Measurements from ENCODE around the gene KLK15. TPM values are rescaled to one million over a fixed set of nuclear protein-coding genes. Genes with fewer than 3 reads are reported as not detected.

KLK15 gene
- total and polyA plus RNA-seq, 2 experiments from 2014 or later: not detected

DNA sequence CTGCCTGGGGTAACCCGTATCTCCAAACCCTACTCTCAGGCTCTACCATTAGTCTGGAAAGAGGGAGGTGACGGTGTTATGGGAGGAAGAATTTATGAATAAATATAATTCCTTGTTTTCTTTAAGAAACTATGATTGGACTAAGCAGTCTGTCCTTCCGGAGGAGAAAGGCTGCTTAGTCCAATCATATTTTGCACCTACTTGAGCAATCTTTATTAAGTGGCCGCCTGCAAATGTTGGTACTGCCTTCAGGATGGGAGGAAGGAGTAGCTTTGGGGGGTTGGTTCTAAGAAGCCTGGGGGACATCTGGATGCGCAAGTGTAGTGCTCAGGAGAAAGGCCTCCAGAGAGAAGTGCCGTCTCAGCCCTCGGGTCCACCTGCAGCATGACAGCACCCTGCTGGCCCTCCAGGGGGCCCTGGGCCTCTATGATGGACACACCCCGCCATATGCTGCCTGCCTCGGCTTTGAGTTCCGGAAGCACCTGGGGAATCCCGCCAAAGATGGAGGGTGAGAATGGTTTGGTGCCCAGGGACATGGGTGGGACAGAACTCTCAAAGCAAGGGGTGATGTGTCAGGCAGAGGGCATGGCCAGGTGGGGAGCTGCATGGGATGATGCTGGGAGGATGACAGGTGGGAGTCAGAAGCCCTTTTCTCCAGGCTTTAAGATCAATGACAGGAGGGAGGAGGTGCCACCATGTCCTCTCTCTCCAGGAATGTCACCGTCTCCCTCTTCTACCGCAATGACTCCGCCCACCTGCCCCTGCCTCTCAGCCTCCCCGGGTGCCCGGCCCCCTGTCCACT, 39.1 kb downstream of the KLK15 start:
- peak; percentile 22 for DNase-seq
- no peak for TF ChIP-seq EZH2 (IDR thresholded peaks at IDR 0.05; ENCODE audit: insufficient read depth, poor library complexity, severe bottlenecking)
- TF ChIP-seq EZH2phosphoT487 (IDR thresholded peaks at IDR 0.05; ENCODE audit: insufficient read depth, low read depth): no peak
- in situ Hi-C loops (cut with MboI): loop anchor here (25.0 kb wide), 1 partner anchor 432 kb away; the partner anchor contains the start of gene NAPSA
- Histone ChIP-seq H3K4me3 (no peak overlapping the region), H3K36me3 (ENCODE audit: low read depth) (no peaks in the 10 kb centered on the region; the same call in 1 of the 2 replicates), H3K79me2 (ENCODE audit: insufficient read depth) (no peaks in the 10 kb centered on the region), H3K27me3 (replicated peaks; ENCODE audit: insufficient read depth) (no peaks in the 10 kb centered on the region), H3K9ac (no peak overlapping the region), H3K4me2 (ENCODE audit: unreplicated experiment) (no peak overlapping the region), H3K9me2 (ENCODE audit: insufficient read depth) (no peaks in the 10 kb centered on the region), H2AFZ (no peak overlapping the region), H3K27ac (no peak overlapping the region), H4K20me1 (ENCODE audit: insufficient read depth) (no peaks in the 10 kb centered on the region), H3K9me3 (ENCODE audit: low read depth) (no peaks in the 10 kb centered on the region), H3F3A (ENCODE audit: insufficient read depth) (no peaks in the 10 kb centered on the region), H3K4me1 (ENCODE audit: insufficient read depth) (no peaks in the 10 kb centered on the region)
- WGBS, 2 experiments (ENCODE audit: low coverage in 1 of 2, low lambda C conversion rate in 2 of 2, missing lambda C conversion rate in 2 of 2): 9 to 15% methylated on average over 12 to 16 of the region's 16 CpGs

DNA sequence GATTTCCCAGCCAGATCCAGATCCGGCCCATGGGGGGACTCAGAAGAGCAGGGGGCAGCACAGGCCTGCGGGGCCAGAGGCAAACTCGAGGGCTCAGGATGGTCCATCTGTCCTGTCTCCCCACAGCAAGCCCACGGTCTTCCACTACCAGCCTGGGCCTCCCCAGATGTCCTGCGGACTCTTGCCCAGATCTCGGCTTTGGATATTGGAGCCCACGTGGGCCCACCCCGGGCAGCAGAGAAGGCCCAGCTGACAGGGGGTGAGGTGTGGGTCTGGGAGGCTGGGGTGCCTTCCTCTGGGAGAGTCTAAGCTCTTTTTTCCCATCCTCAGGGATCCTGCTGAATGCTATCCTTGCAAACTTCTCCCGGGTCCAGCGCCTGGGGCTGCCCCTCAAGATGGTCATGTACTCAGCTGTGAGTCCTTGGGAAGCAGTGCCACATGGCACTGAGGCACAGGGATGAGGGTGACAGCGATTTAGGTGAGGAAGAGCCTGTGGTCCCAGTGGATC, 39.8 kb downstream of the KLK15 start:
- Histone ChIP-seq H3K36me3 (ENCODE audit: low read depth) (no peaks in the 10 kb centered on the region; the same call in 1 of the 2 replicates), H2AFZ (no peak overlapping the region), H3F3A (ENCODE audit: insufficient read depth) (no peaks in the 10 kb centered on the region), H4K20me1 (ENCODE audit: insufficient read depth) (no peaks in the 10 kb centered on the region), H3K27ac (no peak overlapping the region), H3K79me2 (ENCODE audit: insufficient read depth) (no peaks in the 10 kb centered on the region), H3K9ac (no peak overlapping the region), H3K4me3 (no peak overlapping the region), H3K4me2 (ENCODE audit: unreplicated experiment) (no peak overlapping the region), H3K9me3 (ENCODE audit: low read depth) (no peaks in the 10 kb centered on the region), H3K27me3 (replicated peaks; ENCODE audit: insufficient read depth) (no peaks in the 10 kb centered on the region), H3K9me2 (ENCODE audit: insufficient read depth) (no peaks in the 10 kb centered on the region), H3K4me1 (ENCODE audit: insufficient read depth) (no peaks in the 10 kb centered on the region)
- no peak for TF ChIP-seq EZH2 (IDR thresholded peaks at IDR 0.05; ENCODE audit: insufficient read depth, poor library complexity, severe bottlenecking)
- no peak for TF ChIP-seq EZH2phosphoT487 (IDR thresholded peaks at IDR 0.05; ENCODE audit: insufficient read depth, low read depth)
- WGBS, 2 experiments (ENCODE audit: low coverage in 1 of 2, low lambda C conversion rate in 2 of 2, missing lambda C conversion rate in 2 of 2): 65 to 68% methylated on average over 11 of the region's 11 CpGs
- in situ Hi-C loops (cut with MboI): loop anchor here (25.0 kb wide), 1 partner anchor 431 kb away; the partner anchor contains the start of gene NAPSA
- DNase-seq: no peak

DNA sequence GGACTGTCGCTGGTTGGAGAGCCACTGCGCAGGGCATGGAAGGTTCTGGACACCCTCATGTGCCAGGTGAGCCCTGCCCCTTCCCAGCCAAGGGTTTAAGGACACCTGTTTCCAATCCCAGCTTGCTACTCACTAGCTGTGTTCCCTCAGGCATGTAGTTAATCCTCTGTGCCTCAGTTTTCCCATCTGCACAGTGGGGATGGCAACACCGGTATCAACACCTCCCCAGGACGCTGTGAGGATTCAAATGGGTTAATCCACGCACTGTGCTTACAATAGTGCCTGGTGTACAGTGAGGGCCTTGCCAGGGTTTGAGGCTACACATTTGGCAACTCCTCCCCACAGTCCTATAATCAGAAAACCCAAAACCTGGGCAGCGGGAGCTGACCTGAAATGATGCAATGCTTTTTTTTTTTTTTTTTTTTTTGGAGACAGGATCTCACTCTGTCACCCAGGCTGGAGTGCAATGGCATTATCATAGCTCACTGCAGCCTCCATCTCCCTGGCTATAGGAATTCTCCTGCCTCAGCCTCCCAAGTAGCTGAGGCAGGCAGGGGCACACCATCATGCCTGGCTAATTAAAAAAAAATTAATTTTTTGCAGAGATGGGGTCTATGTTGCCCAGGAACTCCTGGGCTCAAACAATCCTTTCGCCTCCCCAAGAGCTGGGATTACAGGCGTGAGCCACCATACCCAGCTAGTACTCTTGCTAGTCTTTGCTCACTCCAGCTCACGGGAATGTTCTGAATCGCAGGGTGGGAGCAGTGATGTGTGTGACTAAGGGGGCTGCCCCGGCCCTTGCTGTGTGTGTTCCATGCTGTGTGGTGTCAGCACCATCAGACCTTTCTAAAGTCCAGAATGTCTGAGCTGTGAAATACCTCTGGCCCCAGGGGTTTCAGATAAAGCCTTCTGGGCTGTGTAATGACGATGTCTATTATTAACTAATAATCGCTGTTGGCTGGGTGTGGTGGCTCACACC, 40.8 kb downstream of the KLK15 start:
- no peak for DNase-seq
- in situ Hi-C loops (cut with MboI): loop anchor here (25.0 kb wide), 1 partner anchor 430 kb away; the partner anchor contains the start of gene NAPSA
- WGBS, 2 experiments (ENCODE audit: low coverage in 1 of 2, low lambda C conversion rate in 2 of 2, missing lambda C conversion rate in 2 of 2): 77 to 79% methylated on average over 13 of the region's 13 CpGs
- Histone ChIP-seq H3K9me2 (ENCODE audit: insufficient read depth) (no peaks in the 10 kb centered on the region), H3K9me3 (ENCODE audit: low read depth) (no peaks in the 10 kb centered on the region), H3K4me1 (ENCODE audit: insufficient read depth) (no peaks in the 10 kb centered on the region), H3K4me3 (no peak overlapping the region), H3K9ac (no peak overlapping the region), H4K20me1 (ENCODE audit: insufficient read depth) (no peaks in the 10 kb centered on the region), H2AFZ (no peak overlapping the region), H3K79me2 (ENCODE audit: insufficient read depth) (no peaks in the 10 kb centered on the region), H3K4me2 (ENCODE audit: unreplicated experiment) (no peak overlapping the region), H3K36me3 (ENCODE audit: low read depth) (no peaks in the 10 kb centered on the region; the same call in 1 of the 2 replicates), H3F3A (ENCODE audit: insufficient read depth) (no peaks in the 10 kb centered on the region), H3K27me3 (replicated peaks; ENCODE audit: insufficient read depth) (no peaks in the 10 kb centered on the region), H3K27ac (no peak overlapping the region)
- TF ChIP-seq EZH2phosphoT487 (IDR thresholded peaks at IDR 0.05; ENCODE audit: insufficient read depth, low read depth): no peak
- TF ChIP-seq EZH2 (IDR thresholded peaks at IDR 0.05; ENCODE audit: insufficient read depth, poor library complexity, severe bottlenecking): no peak

Measured in GM23248 (cell line).